Neural progenitor cell (in vitro differentiated cells): ENCODE data around the gene TIGD3. TPM values are rescaled to one million over a fixed set of nuclear protein-coding genes. Genes with fewer than 3 reads are reported as not detected.

Experiments
- DNase-seq: peaks from one replicate; pipeline ENCODE4 v3.0.0-alpha.2; 2016; ENCODE audit warnings: low spot score
- H2AFZ ChIP-seq: fragments of 200-600 bp; sonication (generic); replicated peaks from 2 replicates; pipeline ENCODE4 v1.6.1; 2016; ENCODE audit warnings: antibody characterized with exemption
- H3F3A ChIP-seq: fragments of 200-600 bp; sonication (generic); 2 replicates; pipeline ENCODE4 v1.6.1; 2016; ENCODE audit warnings: antibody characterized with exemption, low read depth
- H3K27ac ChIP-seq: fragments of 200-600 bp; sonication (generic); 2 replicates; pipeline ENCODE4 v1.5.1; 2016; ENCODE audit warnings: mild to moderate bottlenecking
- H3K27me3 ChIP-seq: fragments of 200-600 bp; sonication (generic); 2 replicates; pipeline ENCODE4 v1.6.1; 2016; ENCODE audit warnings: mild to moderate bottlenecking, moderate library complexity
- H3K36me3 ChIP-seq: fragments of 200-600 bp; sonication (generic); 2 replicates; pipeline ENCODE4 v1.5.1; 2016
- H3K4me1 ChIP-seq: fragments of 200-600 bp; sonication (generic); 2 replicates; pipeline ENCODE4 v1.6.1; 2016; ENCODE audit warnings: mixed run types
- H3K4me2 ChIP-seq: fragments of 200-600 bp; sonication (generic); 2 replicates; pipeline ENCODE4 v1.6.1; 2016
- H3K4me3 ChIP-seq: fragments of 200-600 bp; sonication (generic); 2 replicates; pipeline ENCODE4 v1.5.1; 2016
- H3K79me2 ChIP-seq: fragments of 200-600 bp; sonication (generic); 2 replicates; pipeline ENCODE4 v1.6.1; 2016; ENCODE audit warnings: low read depth
- H3K9ac ChIP-seq: fragments of 200-600 bp; sonication (generic); 2 replicates; pipeline ENCODE4 v1.6.1; 2016
- H3K9me3 ChIP-seq: fragments of 200-600 bp; sonication (generic); 2 replicates; pipeline ENCODE4 v1.5.1; 2016; ENCODE audit warnings: low read depth
- H4K20me1 ChIP-seq: fragments of 200-600 bp; sonication (generic); 2 replicates; pipeline ENCODE4 v1.6.1; 2016; ENCODE audit warnings: low read depth
- H3K27ac Mint-ChIP-seq: 3 replicates; pipeline ENCODE4 v1.8.0; 2021; ENCODE audit warnings: mixed read lengths
- H3K27me3 Mint-ChIP-seq: 2 replicates; pipeline ENCODE4 v1.8.0; 2022; ENCODE audit warnings: low read depth, mild to moderate bottlenecking, inconsistent platforms, moderate library complexity, mixed read lengths; ENCODE audit not compliant: insufficient read depth
- H3K36me3 Mint-ChIP-seq: 3 replicates; pipeline ENCODE4 v1.8.0; 2021; ENCODE audit warnings: mixed read lengths
- H3K4me1 Mint-ChIP-seq: 3 replicates; pipeline ENCODE4 v1.8.0; 2021; ENCODE audit warnings: mixed read lengths
- H3K4me3 Mint-ChIP-seq: 3 replicates; pipeline ENCODE4 v1.8.0; 2021; ENCODE audit warnings: mild to moderate bottlenecking, moderate library complexity, mixed read lengths
- H3K9me3 Mint-ChIP-seq: 3 replicates; pipeline ENCODE4 v1.8.0; 2020; ENCODE audit warnings: mixed read lengths
- CTCF ChIP-seq: fragments of 200-600 bp; sonication (generic); IDR thresholded peaks from 2 replicates; pipeline ENCODE4 v1.5.1; 2017; ENCODE audit warnings: antibody characterized with exemption, mild to moderate bottlenecking
- EZH2 ChIP-seq: fragments of 200-600 bp; sonication (generic); IDR thresholded peaks from 2 replicates; pipeline ENCODE4 v1.6.1; 2017; ENCODE audit warnings: antibody characterized with exemption, mild to moderate bottlenecking, moderate library complexity
- EZH2phosphoT487 ChIP-seq: fragments of 200-600 bp; sonication (generic); IDR thresholded peaks from 2 replicates; pipeline ENCODE4 v1.6.1; 2017; ENCODE audit warnings: antibody characterized with exemption
- total RNA-seq: library from RNA; depleted of rRNA; stranded (reverse); fragments of >200 nt; gene quantifications from 2 replicates; pipeline ENCODE4 v1.2.3, GENCODE V29; 2015; ENCODE audit warnings: low replicate concordance

TIGD3 gene
- total RNA-seq, 1 donor from 2014 or later: 2.5 TPM

- Mint-ChIP-seq H3K27me3 (peaks cover 10% of the 10 kb centered on the region), H3K4me3 (no peak overlapping the region), H3K4me1 (peaks cover 18% of the 10 kb centered on the region), H3K9me3 (no peaks in the 10 kb centered on the region), H3K27ac (peak overlapping the region; percentile 6), H3K36me3 (no peaks in the 10 kb centered on the region)
- Histone ChIP-seq H4K20me1 (no peaks in the 10 kb centered on the region), H2AFZ (no peak overlapping the region), H3K79me2 (no peaks in the 10 kb centered on the region), H3K9ac (no peak overlapping the region), H3K4me3 (no peak overlapping the region), H3K4me2 (no peak overlapping the region), H3K4me1 (peaks cover 23% of the 10 kb centered on the region), H3K9me3 (no peaks in the 10 kb centered on the region), H3K27me3 (no peaks in the 10 kb centered on the region), H3K36me3 (no peaks in the 10 kb centered on the region), H3K27ac (no peak overlapping the region), H3F3A (peaks cover 21% of the 10 kb centered on the region)
- TF ChIP-seq EZH2 (no peak), EZH2phosphoT487 (no peak)
- no peak for DNase-seq
Measured at GRCh38 chr11:65320386-65321075, 34.0 kb upstream of the TIGD3 start.

GRCh38 chr11:65321076-65321475 is 33.5 kb upstream of the TIGD3 start:
- H3K36me3 ChIP-seq: no peaks in the 10 kb centered on the region
- no peak overlapping the region for H3K9ac ChIP-seq
- Mint-ChIP-seq H3K4me3 (no peak overlapping the region), H3K27ac (no peak overlapping the region), H3K36me3 (no peaks in the 10 kb centered on the region), H3K9me3 (no peaks in the 10 kb centered on the region), H3K27me3 (peaks cover 6% of the 10 kb centered on the region), H3K4me1 (peaks cover 13% of the 10 kb centered on the region)
- no peak overlapping the region for H3K27ac ChIP-seq
- H3K9me3 ChIP-seq: no peaks in the 10 kb centered on the region
- no peaks in the 10 kb centered on the region for H3K27me3 ChIP-seq
- H3K4me1 ChIP-seq: peaks cover 20% of the 10 kb centered on the region
- no peak for DNase-seq
- TF ChIP-seq EZH2 (no peak), EZH2phosphoT487 (no peak), CTCF (no peak)
- no peaks in the 10 kb centered on the region for H3K79me2 ChIP-seq
- no peak overlapping the region for H3K4me3 ChIP-seq
- no peak overlapping the region for H2AFZ ChIP-seq
- H3K4me2 ChIP-seq: no peak overlapping the region
- peaks cover 15% of the 10 kb centered on the region for H3F3A ChIP-seq
- H4K20me1 ChIP-seq: no peaks in the 10 kb centered on the region

DNA sequence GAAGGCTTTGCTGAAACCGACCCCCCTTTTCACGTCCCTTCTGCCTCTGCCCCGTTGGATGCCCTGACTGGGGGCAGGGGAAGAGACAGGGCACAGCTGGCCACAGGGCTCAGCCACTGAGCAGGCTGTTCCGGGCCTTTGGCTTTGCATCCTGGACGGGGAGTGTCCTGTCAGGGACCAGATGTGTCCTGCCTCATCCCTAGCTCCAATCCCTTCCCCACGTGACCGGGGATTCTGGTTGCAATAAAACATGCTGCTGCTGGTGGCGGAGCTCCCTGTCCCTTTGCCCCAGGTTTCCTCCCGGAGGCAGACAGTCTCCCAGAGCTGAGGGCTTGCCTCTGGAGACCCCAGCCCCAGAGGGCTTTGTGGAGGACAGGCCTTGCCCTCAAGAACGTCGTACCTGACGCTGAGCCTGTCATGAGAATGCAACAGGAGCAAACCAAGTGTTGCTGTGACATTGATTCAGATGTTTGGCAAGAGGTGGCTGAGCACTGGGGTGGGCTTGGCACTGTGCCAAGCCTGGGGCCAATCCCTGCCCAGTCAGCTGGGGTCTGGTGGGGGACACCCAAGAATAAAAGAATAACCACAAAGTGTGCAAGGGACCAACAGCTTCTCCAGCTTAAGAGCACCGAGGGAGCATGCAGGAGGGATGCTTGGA is 32.6 kb upstream of the TIGD3 start:
- Histone ChIP-seq H3K4me1 (peaks cover 11% of the 10 kb centered on the region), H3K9ac (no peak overlapping the region), H3K79me2 (no peaks in the 10 kb centered on the region), H3K9me3 (no peaks in the 10 kb centered on the region), H3K36me3 (no peaks in the 10 kb centered on the region), H3K27ac (no peak overlapping the region), H4K20me1 (no peaks in the 10 kb centered on the region), H2AFZ (no peak overlapping the region), H3K27me3 (no peaks in the 10 kb centered on the region), H3F3A (peaks cover 7% of the 10 kb centered on the region), H3K4me3 (no peak overlapping the region), H3K4me2 (no peak overlapping the region)
- H3K4me3 Mint-ChIP-seq: no peak overlapping the region
- no peak for DNase-seq
- H3K36me3 Mint-ChIP-seq: no peaks in the 10 kb centered on the region
- H3K27me3 Mint-ChIP-seq: peaks cover 2% of the 10 kb centered on the region
- H3K4me1 Mint-ChIP-seq: peaks cover 4% of the 10 kb centered on the region
- no peak overlapping the region for H3K27ac Mint-ChIP-seq
- TF ChIP-seq EZH2phosphoT487 (no peak), EZH2 (no peak), CTCF (no peak)
- no peaks in the 10 kb centered on the region for H3K9me3 Mint-ChIP-seq

DNA sequence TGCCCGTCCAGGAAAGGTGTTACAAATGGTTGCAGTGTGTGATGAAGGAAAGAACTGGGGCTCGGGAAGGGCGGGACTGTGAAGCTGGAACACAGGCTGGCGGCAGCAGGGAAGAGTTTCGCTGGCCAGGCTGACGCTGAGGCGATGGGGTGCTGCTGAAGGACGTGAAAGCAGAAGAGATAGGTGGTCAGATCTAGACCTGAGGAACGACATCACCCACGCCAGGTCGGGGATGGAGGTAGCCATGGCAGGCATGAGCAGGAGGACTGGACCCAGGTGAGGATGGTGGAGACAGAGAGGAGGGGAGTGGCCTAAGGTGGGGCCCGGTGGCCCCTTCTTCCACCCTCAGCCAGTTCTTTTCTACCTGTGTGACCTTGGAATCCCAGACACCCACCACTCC is 30.7 kb upstream of the TIGD3 start:
- TF ChIP-seq EZH2 (no peak), CTCF (no peak), EZH2phosphoT487 (no peak)

More for the DNA sequence above, 30.7 kb upstream of the TIGD3 start:
- H3K9ac ChIP-seq: no peak overlapping the region
- Mint-ChIP-seq H3K27ac (no peak overlapping the region), H3K36me3 (no peaks in the 10 kb centered on the region), H3K4me3 (peak overlapping the region; percentile 29), H3K9me3 (no peaks in the 10 kb centered on the region), H3K4me1 (no peaks in the 10 kb centered on the region), H3K27me3 (peaks cover 2% of the 10 kb centered on the region)
- H3K27me3 ChIP-seq: no peaks in the 10 kb centered on the region
- no peaks in the 10 kb centered on the region for H3K9me3 ChIP-seq
- DNase-seq: no peak
- no peak overlapping the region for H3K27ac ChIP-seq
- no peaks in the 10 kb centered on the region for H3K4me1 ChIP-seq
- no peaks in the 10 kb centered on the region for H3F3A ChIP-seq
- no peak overlapping the region for H2AFZ ChIP-seq
- no peaks in the 10 kb centered on the region for H3K36me3 ChIP-seq
- no peaks in the 10 kb centered on the region for H3K79me2 ChIP-seq
- no peak overlapping the region for H3K4me2 ChIP-seq
- H3K4me3 ChIP-seq: no peak overlapping the region
- H4K20me1 ChIP-seq: no peaks in the 10 kb centered on the region
